CD4-positive, alpha-beta memory T cell (primary cell): Measurements from ENCODE around the gene ZMYM4. TPM values are rescaled to one million over a fixed set of nuclear protein-coding genes. Genes with fewer than 3 reads are reported as not detected.
"Not testable (repeated sequence)": the region's sequence is repeated elsewhere in the genome, so short reads cannot be mapped to it uniquely, and the experiment has no call there.

Source experiments
- CTCF ChIA-PET: fragments of 350-600 bp; sonication (Branson Sonifier 250); formaldehyde crosslinking; loops from one replicate; lab custom pipeline; 2021; ENCODE audit warnings: inconsistent platforms; ENCODE audit not compliant: partially characterized antibody; lab: Charles Lee
- POLR2A ChIA-PET: fragments of 350-600 bp; sonication (Branson Sonifier 250); formaldehyde crosslinking; loops from one replicate; lab custom pipeline; 2021; ENCODE audit not compliant: partially characterized antibody; lab: Charles Lee
- DNase-seq, 5 donors: peaks; one replicate each; pipeline versions ENCODE4 v3.0.0 to v3.0.0-alpha.2; 2020 to 2022; ENCODE audit warnings: mixed read lengths in 1 of 5
- H3K27ac ChIP-seq: one replicate; pipeline ENCODE4 v1.7.0; 2013; ENCODE audit warnings: low read depth, low read length
- H3K27me3 ChIP-seq: 2 replicates; pipeline ENCODE4 v1.7.0; 2013; ENCODE audit warnings: mild to moderate bottlenecking, low read length, moderate library complexity; ENCODE audit not compliant: insufficient read depth
- H3K36me3 ChIP-seq: 2 replicates; pipeline ENCODE4 v1.7.0; 2013; ENCODE audit warnings: mild to moderate bottlenecking, low read length, moderate library complexity; ENCODE audit not compliant: insufficient read depth
- H3K4me1 ChIP-seq: 2 replicates; pipeline ENCODE4 v1.7.0; 2013; ENCODE audit warnings: mild to moderate bottlenecking, low read length, moderate library complexity; ENCODE audit not compliant: insufficient read depth
- H3K4me3 ChIP-seq, 2 donors: one replicate each; pipeline ENCODE4 v1.7.0; 2013; ENCODE audit warnings: low read length in 2 of 2, mild to moderate bottlenecking in 1 of 2
- H3K9me3 ChIP-seq, 2 donors: one replicate each; pipeline ENCODE4 v1.7.0; 2013; ENCODE audit warnings: low read length in 2 of 2, control low read depth in 1 of 2; ENCODE audit not compliant: control insufficient read depth in 1 of 2
- H3K27ac Mint-ChIP-seq, 7 donors: one replicate each; pipeline ENCODE4 v1.8.0; 2020 to 2021; ENCODE audit warnings: mixed read lengths in 7 of 7, mild to moderate bottlenecking in 6 of 7, inconsistent platforms in 3 of 7, moderate library complexity in 3 of 7
- H3K27me3 Mint-ChIP-seq, 2 donors: one replicate each; pipeline ENCODE4 v1.8.0; 2020 to 2021; ENCODE audit warnings: mixed read lengths in 2 of 2
- H3K36me3 Mint-ChIP-seq, 2 donors: one replicate each; pipeline ENCODE4 v1.8.0; 2020 to 2021; ENCODE audit warnings: mixed read lengths in 2 of 2, inconsistent platforms in 1 of 2, mild to moderate bottlenecking in 1 of 2
- H3K4me1 Mint-ChIP-seq, 4 donors: one replicate each; pipeline ENCODE4 v1.8.0; 2020 to 2021; ENCODE audit warnings: mixed read lengths in 4 of 4, mild to moderate bottlenecking in 1 of 4
- H3K4me3 Mint-ChIP-seq, 8 donors: one replicate each; pipeline ENCODE4 v1.8.0; 2020 to 2021; ENCODE audit warnings: mixed read lengths in 8 of 8, mild to moderate bottlenecking in 7 of 8, moderate library complexity in 6 of 8, inconsistent platforms in 3 of 8
- H3K9me3 Mint-ChIP-seq, 8 donors: one replicate each; pipeline ENCODE4 v1.8.0; 2020 to 2021; ENCODE audit warnings: mixed read lengths in 8 of 8, mild to moderate bottlenecking in 5 of 8, inconsistent platforms in 3 of 8, moderate library complexity in 1 of 8
- intact Hi-C: fragments of 100-400 bp; cut with micrococcal nuclease; formaldehyde crosslinking; loops from one replicate; pipeline ENCODE4 v1.15.1; 2023
- polyA plus RNA-seq, 2 donors: library from polyadenylated mRNA; unstranded; fragments of 300-500 nt; fragmentation: Illumina TruSeq; gene quantifications; one replicate each; pipeline ENCODE4 v1.2.3, GENCODE V29; 2021
- total RNA-seq, 2 experiments: library from RNA; stranded (reverse); gene quantifications; one replicate each; pipeline ENCODE4 v1.2.3, GENCODE V29; 2021

Gene ZMYM4
- total and polyA plus RNA-seq, 4 experiments from 2014 or later: 13.8 to 41.9 (median 34.5) TPM

- H3K27me3 Mint-ChIP-seq: no peaks in the 10 kb centered on the region
- H3K4me1 ChIP-seq: no peaks in the 10 kb centered on the region
- no peak overlapping the region for H3K4me3 ChIP-seq
- no peak overlapping the region for H3K27ac ChIP-seq
- intact Hi-C loops: no loop called here
- DNase-seq: no peak
- H3K36me3 Mint-ChIP-seq: peaks cover 11 to 19% of the 10 kb centered on the region in 2 donors
- H3K4me1 Mint-ChIP-seq: peaks cover 10 to 27% (median 13%) of the 10 kb centered on the region in 4 donors
- H3K36me3 ChIP-seq: no peaks in the 10 kb centered on the region
- CTCF ChIA-PET: no interaction called here
- H3K4me3 Mint-ChIP-seq: no peak overlapping the region
- H3K9me3 ChIP-seq: no peaks in the 10 kb centered on the region
- peak overlapping the region in 2 of 7 donors; percentile 18 to 42 for H3K27ac Mint-ChIP-seq
- POLR2A ChIA-PET: interaction anchor here (0.9 kb wide), 1 partner anchor 53 kb away, joined by 3 read pairs; the partner anchor contains the start of gene ZMYM4
- H3K27me3 ChIP-seq: no peaks in the 10 kb centered on the region
- H3K9me3 Mint-ChIP-seq: no peaks in the 10 kb centered on the region
These were observed 52.4 kb downstream of the ZMYM4 start for GRCh38 chr1:35320937-35321336.

- peak overlapping the region in 5 of 7 donors; percentile 5 to 55 (median 35) for H3K27ac Mint-ChIP-seq
- no peaks in the 10 kb centered on the region for H3K9me3 Mint-ChIP-seq
- CTCF ChIA-PET: no interaction called here
- peaks cover 14 to 15% of the 10 kb centered on the region in 2 donors for H3K36me3 Mint-ChIP-seq
- Histone ChIP-seq H3K36me3 (peaks cover 5% of the 10 kb centered on the region), H3K9me3 (no peaks in the 10 kb centered on the region), H3K4me3 (no peak overlapping the region), H3K27ac (no peak overlapping the region), H3K27me3 (no peaks in the 10 kb centered on the region), H3K4me1 (no peaks in the 10 kb centered on the region)
- intact Hi-C loops: no loop called here
- no peaks in the 10 kb centered on the region for H3K27me3 Mint-ChIP-seq
- H3K4me1 Mint-ChIP-seq: peaks cover 5 to 22% (median 11%) of the 10 kb centered on the region in 4 donors
- POLR2A ChIA-PET: no interaction called here
- H3K4me3 Mint-ChIP-seq: no peak overlapping the region
- no peak for DNase-seq
These were observed 56.0 kb downstream of the ZMYM4 start for GRCh38 chr1:35324486-35324885.

- intact Hi-C loops: no loop called here
- POLR2A ChIA-PET: no interaction called here
- Mint-ChIP-seq H3K27ac (no peak overlapping the region), H3K4me1 (peaks cover 6 to 22% (median 10%) of the 10 kb centered on the region in 4 donors), H3K36me3 (peaks cover 17 to 19% of the 10 kb centered on the region in 2 donors), H3K4me3 (no peak overlapping the region), H3K9me3 (no peaks in the 10 kb centered on the region), H3K27me3 (no peaks in the 10 kb centered on the region)
- Histone ChIP-seq H3K9me3 (no peaks in the 10 kb centered on the region), H3K36me3 (peaks cover 5% of the 10 kb centered on the region), H3K27me3 (no peaks in the 10 kb centered on the region), H3K4me1 (no peaks in the 10 kb centered on the region), H3K4me3 (no peak overlapping the region), H3K27ac (no peak overlapping the region)
- no peak for DNase-seq
- CTCF ChIA-PET: no interaction called here
These were observed 57.8 kb downstream of the ZMYM4 start for GRCh38 chr1:35326246-35326866.

- H3K27ac ChIP-seq, H3K9me3 ChIP-seq, CTCF ChIA-PET, POLR2A ChIA-PET, H3K4me1 ChIP-seq, H3K4me3 Mint-ChIP-seq, H3K9me3 Mint-ChIP-seq, H3K4me1 Mint-ChIP-seq, H3K27ac Mint-ChIP-seq, H3K4me3 ChIP-seq, DNase-seq, H3K36me3 ChIP-seq, H3K27me3 ChIP-seq, intact Hi-C loops, H3K27me3 Mint-ChIP-seq: not testable (repeated sequence)
- H3K36me3 Mint-ChIP-seq: peaks cover 24% of the 10 kb centered on the region in 2 donors
These were observed 63.1 kb downstream of the ZMYM4 start for GRCh38 chr1:35331618-35332017.

- no peaks in the 10 kb centered on the region for H3K27me3 Mint-ChIP-seq
- CTCF ChIA-PET: interaction anchor here (1.1 to 1.2 kb wide), 2 partner anchors 26 to 116 kb away, joined by 3 to 4 read pairs; no protein-coding TSS in a partner anchor
These were observed 66.0 kb downstream of the ZMYM4 start for GRCh38 chr1:35334485-35334884.

GRCh38 chr1:35340519-35340918 is 72.0 kb downstream of the ZMYM4 start:
- Mint-ChIP-seq H3K27ac (no peak overlapping the region), H3K4me3 (no peak overlapping the region), H3K36me3 (peaks cover 11 to 12% of the 10 kb centered on the region in 2 donors), H3K27me3 (no peaks in the 10 kb centered on the region), H3K4me1 (peaks cover 0 to 6% (median 4%) of the 10 kb centered on the region in 4 donors), H3K9me3 (no peaks in the 10 kb centered on the region)
- no peaks in the 10 kb centered on the region for H3K9me3 ChIP-seq
- H3K36me3 ChIP-seq: no peaks in the 10 kb centered on the region
- DNase-seq: no peak
- intact Hi-C loops: no loop called here
- POLR2A ChIA-PET: no interaction called here
- no peak overlapping the region for H3K27ac ChIP-seq
- CTCF ChIA-PET: no interaction called here
- no peak overlapping the region for H3K4me3 ChIP-seq
- no peaks in the 10 kb centered on the region for H3K4me1 ChIP-seq
- no peaks in the 10 kb centered on the region for H3K27me3 ChIP-seq

More at GRCh38 chr1:35334485-35334884, 66.0 kb downstream of the ZMYM4 start:
- H3K36me3 ChIP-seq: no peaks in the 10 kb centered on the region
- POLR2A ChIA-PET: interaction anchor here (0.6 kb wide), 1 partner anchor 15 kb away, joined by 3 read pairs; no protein-coding TSS in a partner anchor
- peaks cover 20 to 22% of the 10 kb centered on the region in 2 donors for H3K36me3 Mint-ChIP-seq
- H3K4me3 ChIP-seq: no peak overlapping the region
- H3K9me3 Mint-ChIP-seq: no peaks in the 10 kb centered on the region
- H3K9me3 ChIP-seq: no peaks in the 10 kb centered on the region
- no peaks in the 10 kb centered on the region for H3K27me3 ChIP-seq
- no peak for DNase-seq
- intact Hi-C loops: no loop called here
- H3K27ac Mint-ChIP-seq: no peak overlapping the region
- no peak overlapping the region for H3K27ac ChIP-seq
- no peak overlapping the region for H3K4me3 Mint-ChIP-seq
- H3K4me1 Mint-ChIP-seq: peaks cover 0 to 5% (median 4%) of the 10 kb centered on the region in 4 donors
- no peaks in the 10 kb centered on the region for H3K4me1 ChIP-seq

- DNase-seq: no peak
- CTCF ChIA-PET: no interaction called here
- Mint-ChIP-seq H3K9me3 (no peaks in the 10 kb centered on the region), H3K36me3 (no peaks in the 10 kb centered on the region), H3K27me3 (no peaks in the 10 kb centered on the region), H3K27ac (no peak overlapping the region), H3K4me1 (peaks cover 5 to 11% (median 8%) of the 10 kb centered on the region in 4 donors), H3K4me3 (peak overlapping the region in 1 of 8 donors; percentile 8)
- Histone ChIP-seq H3K9me3 (no peaks in the 10 kb centered on the region), H3K4me3 (no peak overlapping the region), H3K27me3 (no peaks in the 10 kb centered on the region), H3K36me3 (no peaks in the 10 kb centered on the region), H3K4me1 (no peaks in the 10 kb centered on the region), H3K27ac (no peak overlapping the region)
- POLR2A ChIA-PET: no interaction called here
- intact Hi-C loops: no loop called here
These were observed 77.0 kb downstream of the ZMYM4 start for GRCh38 chr1:35345439-35345981.
